Breast epithelium (tissue), 3 donors: Measurements from ENCODE around the gene SERPINC1.
"Not testable (repeated sequence)": the region's sequence is repeated elsewhere in the genome, so short reads cannot be mapped to it uniquely, and the experiment has no call there.

Source experiments
- CTCF ChIP-seq, 3 donors: fragments of 450-650 bp; IDR thresholded peaks; one replicate each; pipeline ENCODE4 v1.5.1; 2016 to 2017; ENCODE audit warnings: antibody characterized with exemption in 3 of 3, mild to moderate bottlenecking in 3 of 3, moderate library complexity in 3 of 3
- POLR2A ChIP-seq: fragments of 450-650 bp; IDR thresholded peaks from one replicate; pipeline ENCODE4 v1.6.1; 2016; ENCODE audit warnings: antibody characterized with exemption, mild to moderate bottlenecking, moderate library complexity

- TF ChIP-seq CTCF (IDR thresholded peaks at IDR 0.05); POLR2A: not testable (repeated sequence)
Observed at GRCh38 chr1:173881117-173881516, 36.0 kb downstream of the SERPINC1 start.
